Measurements from ENCODE around the gene SERPINB6. TPM values are rescaled to one million over a fixed set of nuclear protein-coding genes. Genes with fewer than 3 reads are reported as not detected.
A peak's percentile ranks its signal among the peaks of the same experiment; 100 is the strongest.

The SERPINB6 gene
- polyA plus RNA-seq, 1 of the 3 experiments (the other 2 are of a cell fraction): 102 TPM

DNA sequence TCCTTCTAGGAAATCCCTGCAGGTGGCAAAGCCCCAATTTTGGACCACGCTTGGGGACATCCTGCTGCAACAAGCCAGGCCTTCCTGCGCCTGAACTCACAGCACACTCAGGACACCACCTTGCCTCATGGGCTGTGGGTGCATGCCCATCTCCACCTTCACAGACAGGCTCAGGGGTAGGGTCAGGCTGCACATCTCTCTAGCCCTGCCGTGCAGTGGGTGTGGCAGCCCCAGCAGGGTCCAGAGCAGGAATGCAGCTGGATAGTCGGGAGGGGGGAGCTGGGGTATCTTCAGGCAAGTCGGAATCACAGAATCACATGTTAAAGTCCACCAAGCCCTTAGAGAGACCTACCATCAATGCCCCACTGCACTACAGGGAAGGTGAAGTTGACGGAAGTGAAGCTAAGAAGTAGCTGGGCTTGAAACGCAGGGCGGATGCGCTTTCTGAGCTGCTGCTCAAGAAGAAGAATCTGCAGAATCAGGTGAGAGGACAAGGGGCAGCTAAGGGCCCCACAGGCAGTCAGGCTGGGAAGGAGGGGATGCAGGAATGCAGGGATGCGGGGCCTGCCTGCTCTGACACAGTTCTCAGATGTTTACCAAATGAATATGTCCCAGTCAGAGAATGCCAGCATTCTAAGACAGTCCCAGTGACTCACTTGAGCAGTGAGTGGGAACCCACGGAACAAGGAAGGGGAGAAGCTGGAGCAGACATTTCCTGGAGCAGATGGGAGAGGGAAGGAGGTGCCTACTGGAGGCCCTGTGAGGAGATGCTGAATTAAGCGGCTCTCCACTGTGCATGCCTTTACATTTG, 11.3 kb downstream of the SERPINB6 start:
- Histone ChIP-seq H3K9ac (peak overlapping the region; percentile 40), H3K27me3 (ENCODE audit: insufficient read depth) (no peaks in the 10 kb centered on the region), H3F3A (replicated peaks; ENCODE audit: insufficient read depth) (peaks cover 15% of the 10 kb centered on the region), H3K27ac (ENCODE audit: low read depth in 2 of 2, low read length in 1 of 2) (peak overlapping the region in 1 of 2 experiments; percentile 78; a peak in 2 of 4 replicates), H3K36me3 (replicated peaks in 1 of 2; ENCODE audit: control insufficient read depth in 1 of 2, insufficient read depth in 2 of 2, low read length in 1 of 2) (peaks cover 0 to 13% of the 10 kb centered on the region in 2 experiments), H3K4me1 (ENCODE audit: control insufficient read depth in 1 of 2, insufficient read depth in 2 of 2, low read depth in 1 of 2, low read length in 1 of 2) (peaks cover 0 to 15% of the 10 kb centered on the region in 2 experiments; a peak in 3 of 4 replicates), H3K4me3 (ENCODE audit: low read depth in 2 of 2, low read length in 1 of 2) (no peak overlapping the region), H2AFZ (ENCODE audit: low read depth) (no peak overlapping the region), H3K79me2 (ENCODE audit: insufficient read depth) (peaks cover 86% of the 10 kb centered on the region), H3K4me2 (peak overlapping the region; percentile 68), H3K9me2 (no peaks in the 10 kb centered on the region), H3K9me3 (no peaks in the 10 kb centered on the region), H4K20me1 (ENCODE audit: insufficient read depth) (no peaks in the 10 kb centered on the region)
- ChIA-PET CTCF (interaction anchor here (1.2 kb wide), 1 partner anchor 9 kb away, joined by 6 read pairs; no protein-coding TSS in a partner anchor), POLR2A (no interaction called here)
- WGBS (ENCODE audit: low lambda C conversion rate): 71% methylated on average over 9 of the region's 12 CpGs
- no peak for DNase-seq
- no peak for TF ChIP-seq SMC3 (IDR thresholded peaks at IDR 0.05; ENCODE audit: low read depth, low read length)
- TF ChIP-seq, protein P1, sequence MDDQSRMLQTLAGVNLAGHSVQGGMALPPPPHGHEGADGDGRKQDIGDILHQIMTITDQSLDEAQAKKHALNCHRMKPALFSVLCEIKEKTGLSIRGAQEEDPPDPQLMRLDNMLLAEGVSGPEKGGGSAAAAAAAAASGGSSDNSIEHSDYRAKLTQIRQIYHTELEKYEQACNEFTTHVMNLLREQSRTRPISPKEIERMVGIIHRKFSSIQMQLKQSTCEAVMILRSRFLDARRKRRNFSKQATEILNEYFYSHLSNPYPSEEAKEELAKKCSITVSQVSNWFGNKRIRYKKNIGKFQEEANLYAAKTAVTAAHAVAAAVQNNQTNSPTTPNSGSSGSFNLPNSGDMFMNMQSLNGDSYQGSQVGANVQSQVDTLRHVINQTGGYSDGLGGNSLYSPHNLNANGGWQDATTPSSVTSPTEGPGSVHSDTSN (IDR thresholded peaks at IDR 0.05): 0 out of 2 replicates have a peak, but pooled peaks have one; percentile 4
- TF ChIP-seq MEF2A (IDR thresholded peaks at IDR 0.05; ENCODE audit: borderline replicate concordance, low read depth): no peak
- TF ChIP-seq RAD21 (IDR thresholded peaks at IDR 0.05; ENCODE audit: low read length): no peak
- no peak; the same call in 1 of the 2 replicates for TF ChIP-seq POLR2AphosphoS5 (IDR thresholded peaks at IDR 0.05; ENCODE audit: low read depth, low read length)
- TF ChIP-seq, protein P2, sequence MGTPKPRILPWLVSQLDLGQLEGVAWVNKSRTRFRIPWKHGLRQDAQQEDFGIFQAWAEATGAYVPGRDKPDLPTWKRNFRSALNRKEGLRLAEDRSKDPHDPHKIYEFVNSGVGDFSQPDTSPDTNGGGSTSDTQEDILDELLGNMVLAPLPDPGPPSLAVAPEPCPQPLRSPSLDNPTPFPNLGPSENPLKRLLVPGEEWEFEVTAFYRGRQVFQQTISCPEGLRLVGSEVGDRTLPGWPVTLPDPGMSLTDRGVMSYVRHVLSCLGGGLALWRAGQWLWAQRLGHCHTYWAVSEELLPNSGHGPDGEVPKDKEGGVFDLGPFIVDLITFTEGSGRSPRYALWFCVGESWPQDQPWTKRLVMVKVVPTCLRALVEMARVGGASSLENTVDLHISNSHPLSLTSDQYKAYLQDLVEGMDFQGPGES (IDR thresholded peaks at IDR 0.05; ENCODE audit: low read depth, low read length): no peak
- peak; percentile 48; the same call in 1 of the 2 replicates for TF ChIP-seq JUND (IDR thresholded peaks at IDR 0.05)
- peak; percentile 79 for TF ChIP-seq FOSL2 (IDR thresholded peaks at IDR 0.05; ENCODE audit: borderline replicate concordance, low read depth)
- no peak for TF ChIP-seq CHD2 (IDR thresholded peaks at IDR 0.05; ENCODE audit: low read length, partially characterized antibody)
- no peak for TF ChIP-seq RCOR1 (IDR thresholded peaks at IDR 0.05; ENCODE audit: low read length)
- no peak for TF ChIP-seq MXI1 (IDR thresholded peaks at IDR 0.05; ENCODE audit: low read depth, low read length)
- TF ChIP-seq EZH2phosphoT487 (IDR thresholded peaks at IDR 0.05; ENCODE audit: borderline replicate concordance, low read depth): no peak
- TF ChIP-seq NRF1 (IDR thresholded peaks at IDR 0.05; ENCODE audit: low read depth, low read length): no peak
- TF ChIP-seq, protein P3, sequence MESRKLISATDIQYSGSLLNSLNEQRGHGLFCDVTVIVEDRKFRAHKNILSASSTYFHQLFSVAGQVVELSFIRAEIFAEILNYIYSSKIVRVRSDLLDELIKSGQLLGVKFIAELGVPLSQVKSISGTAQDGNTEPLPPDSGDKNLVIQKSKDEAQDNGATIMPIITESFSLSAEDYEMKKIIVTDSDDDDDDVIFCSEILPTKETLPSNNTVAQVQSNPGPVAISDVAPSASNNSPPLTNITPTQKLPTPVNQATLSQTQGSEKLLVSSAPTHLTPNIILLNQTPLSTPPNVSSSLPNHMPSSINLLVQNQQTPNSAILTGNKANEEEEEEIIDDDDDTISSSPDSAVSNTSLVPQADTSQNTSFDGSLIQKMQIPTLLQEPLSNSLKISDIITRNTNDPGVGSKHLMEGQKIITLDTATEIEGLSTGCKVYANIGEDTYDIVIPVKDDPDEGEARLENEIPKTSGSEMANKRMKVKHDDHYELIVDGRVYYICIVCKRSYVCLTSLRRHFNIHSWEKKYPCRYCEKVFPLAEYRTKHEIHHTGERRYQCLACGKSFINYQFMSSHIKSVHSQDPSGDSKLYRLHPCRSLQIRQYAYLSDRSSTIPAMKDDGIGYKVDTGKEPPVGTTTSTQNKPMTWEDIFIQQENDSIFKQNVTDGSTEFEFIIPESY (IDR thresholded peaks at IDR 0.05; ENCODE audit: borderline replicate concordance, low read depth): no peak
- no peak for TF ChIP-seq EP300 (IDR thresholded peaks at IDR 0.05; ENCODE audit: borderline replicate concordance in 1 of 2, low read depth in 1 of 2, low read length in 1 of 2)
- TF ChIP-seq GATA2 (CRISPR knock-in tag; IDR thresholded peaks at IDR 0.05): no peak
- TF ChIP-seq, protein P4, sequence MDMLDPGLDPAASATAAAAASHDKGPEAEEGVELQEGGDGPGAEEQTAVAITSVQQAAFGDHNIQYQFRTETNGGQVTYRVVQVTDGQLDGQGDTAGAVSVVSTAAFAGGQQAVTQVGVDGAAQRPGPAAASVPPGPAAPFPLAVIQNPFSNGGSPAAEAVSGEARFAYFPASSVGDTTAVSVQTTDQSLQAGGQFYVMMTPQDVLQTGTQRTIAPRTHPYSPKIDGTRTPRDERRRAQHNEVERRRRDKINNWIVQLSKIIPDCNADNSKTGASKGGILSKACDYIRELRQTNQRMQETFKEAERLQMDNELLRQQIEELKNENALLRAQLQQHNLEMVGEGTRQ (IDR thresholded peaks at IDR 0.05; ENCODE audit: borderline replicate concordance, low read depth, low read length): no peak
- no peak for TF ChIP-seq SIN3A (IDR thresholded peaks at IDR 0.05; ENCODE audit: borderline replicate concordance, low read depth, low read length)
- peak; percentile 57; the same call in 1 of the 2 replicates for TF ChIP-seq ELF1 (IDR thresholded peaks at IDR 0.05)
- TF ChIP-seq TEAD4 (IDR thresholded peaks at IDR 0.05; ENCODE audit: borderline replicate concordance, insufficient read depth): peak; percentile 28; the same call in 1 of the 2 replicates
- TF ChIP-seq, protein P5, sequence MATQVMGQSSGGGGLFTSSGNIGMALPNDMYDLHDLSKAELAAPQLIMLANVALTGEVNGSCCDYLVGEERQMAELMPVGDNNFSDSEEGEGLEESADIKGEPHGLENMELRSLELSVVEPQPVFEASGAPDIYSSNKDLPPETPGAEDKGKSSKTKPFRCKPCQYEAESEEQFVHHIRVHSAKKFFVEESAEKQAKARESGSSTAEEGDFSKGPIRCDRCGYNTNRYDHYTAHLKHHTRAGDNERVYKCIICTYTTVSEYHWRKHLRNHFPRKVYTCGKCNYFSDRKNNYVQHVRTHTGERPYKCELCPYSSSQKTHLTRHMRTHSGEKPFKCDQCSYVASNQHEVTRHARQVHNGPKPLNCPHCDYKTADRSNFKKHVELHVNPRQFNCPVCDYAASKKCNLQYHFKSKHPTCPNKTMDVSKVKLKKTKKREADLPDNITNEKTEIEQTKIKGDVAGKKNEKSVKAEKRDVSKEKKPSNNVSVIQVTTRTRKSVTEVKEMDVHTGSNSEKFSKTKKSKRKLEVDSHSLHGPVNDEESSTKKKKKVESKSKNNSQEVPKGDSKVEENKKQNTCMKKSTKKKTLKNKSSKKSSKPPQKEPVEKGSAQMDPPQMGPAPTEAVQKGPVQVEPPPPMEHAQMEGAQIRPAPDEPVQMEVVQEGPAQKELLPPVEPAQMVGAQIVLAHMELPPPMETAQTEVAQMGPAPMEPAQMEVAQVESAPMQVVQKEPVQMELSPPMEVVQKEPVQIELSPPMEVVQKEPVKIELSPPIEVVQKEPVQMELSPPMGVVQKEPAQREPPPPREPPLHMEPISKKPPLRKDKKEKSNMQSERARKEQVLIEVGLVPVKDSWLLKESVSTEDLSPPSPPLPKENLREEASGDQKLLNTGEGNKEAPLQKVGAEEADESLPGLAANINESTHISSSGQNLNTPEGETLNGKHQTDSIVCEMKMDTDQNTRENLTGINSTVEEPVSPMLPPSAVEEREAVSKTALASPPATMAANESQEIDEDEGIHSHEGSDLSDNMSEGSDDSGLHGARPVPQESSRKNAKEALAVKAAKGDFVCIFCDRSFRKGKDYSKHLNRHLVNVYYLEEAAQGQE (IDR thresholded peaks at IDR 0.05; ENCODE audit: low read depth, low read length): no peak
- no peak for TF ChIP-seq RFX5 (IDR thresholded peaks at IDR 0.05; ENCODE audit: low read length)
- no peak for TF ChIP-seq TAF1 (IDR thresholded peaks at IDR 0.05; ENCODE audit: borderline replicate concordance, low read depth, low read length)
- TF ChIP-seq RXRA (IDR thresholded peaks at IDR 0.05; ENCODE audit: borderline replicate concordance, low read depth): no peak

All from SK-N-SH (cell line).